NCI-H1417 (cell line): Measurements from ENCODE around the gene SCNN1B.
A peak's percentile ranks its signal among the peaks of the same experiment; 100 is the strongest.

Source experiments
- DNase-seq, 3 experiments: peaks; one replicate each; lab custom pipeline; 2025; lab: John Stamatoyannopoulos, UW

SCNN1B gene

GRCh38 chr16:23407436-23408127, 105.5 kb downstream of the SCNN1B start:
- DNase-seq = no peak

- DNase-seq = peak in 1 of 3 experiments; percentile 50
These were observed 106.2 kb downstream of the SCNN1B start for GRCh38 chr16:23408242-23408822.

- DNase-seq = peak in 2 of 3 experiments; percentile 28 to 54
These were observed 106.8 kb downstream of the SCNN1B start for GRCh38 chr16:23408823-23409298.

GRCh38 chr16:23409522-23409921, 107.4 kb downstream of the SCNN1B start:
- DNase-seq = no peak

GRCh38 chr16:23410176-23410575, 108.1 kb downstream of the SCNN1B start:
- DNase-seq = peak; percentile 27 to 69 (median 28)

GRCh38 chr16:23414731-23415130, 112.6 kb downstream of the SCNN1B start:
- DNase-seq = no peak

GRCh38 chr16:23416816-23417215, 114.7 kb downstream of the SCNN1B start:
- DNase-seq = no peak

GRCh38 chr16:23420011-23420410, 117.9 kb downstream of the SCNN1B start:
- no peak for DNase-seq

GRCh38 chr16:23423496-23424049, 121.5 kb downstream of the SCNN1B start:
- DNase-seq = peak in 2 of 3 experiments; percentile 61 to 85

GRCh38 chr16:23424292-23424958, 122.3 kb downstream of the SCNN1B start:
- DNase-seq = peak; percentile 42 to 75 (median 58)

GRCh38 chr16:23428351-23428750, 126.2 kb downstream of the SCNN1B start:
- no peak for DNase-seq
